Upper lobe of left lung (tissue), 4 donors: ENCODE measurements around the gene ST7.

ENCODE experiments used
- POLR2A ChIP-seq, 4 donors: fragments of 450-650 bp; IDR thresholded peaks; one replicate each; pipeline ENCODE4 v1.5.1; 2016 to 2017; ENCODE audit warnings: antibody characterized with exemption in 4 of 4, mild to moderate bottlenecking in 2 of 4
- POLR2AphosphoS5 ChIP-seq, 2 donors: sonication (generic); formaldehyde crosslinking; IDR thresholded peaks; one replicate each; pipeline ENCODE4 v1.5.1; 2017; ENCODE audit warnings: antibody characterized with exemption in 2 of 2
- TF ChIP-seq, protein P1 (sequence below), 6 experiments: fragments of 450-650 bp in 4 of 6; fragments of 200-600 bp in 2 of 6; sonication (generic) in 2 of 6; IDR thresholded peaks; one replicate each; pipeline ENCODE4 v1.5.1; 2016 to 2019; ENCODE audit warnings: antibody characterized with exemption in 6 of 6

DNA sequence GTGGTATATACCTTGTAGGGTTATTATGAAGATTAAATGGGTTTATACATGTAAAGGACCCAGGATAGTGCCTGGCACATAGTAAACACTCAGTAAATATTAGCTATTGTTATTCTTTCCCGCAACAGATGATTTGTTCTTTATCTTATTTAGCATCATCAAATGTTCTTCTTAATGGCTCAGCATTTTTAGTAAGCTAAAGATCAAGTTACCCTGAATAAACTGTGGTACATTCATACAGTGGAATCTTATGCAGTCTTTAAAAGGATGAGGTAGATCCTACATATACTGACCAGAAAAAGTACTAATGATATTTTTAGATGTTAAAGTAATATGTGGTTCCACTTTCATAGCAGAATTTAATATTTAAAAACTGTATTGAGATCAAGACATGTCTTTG lies 65.4 kb downstream of the ST7 start:
- TF ChIP-seq, protein P1, sequence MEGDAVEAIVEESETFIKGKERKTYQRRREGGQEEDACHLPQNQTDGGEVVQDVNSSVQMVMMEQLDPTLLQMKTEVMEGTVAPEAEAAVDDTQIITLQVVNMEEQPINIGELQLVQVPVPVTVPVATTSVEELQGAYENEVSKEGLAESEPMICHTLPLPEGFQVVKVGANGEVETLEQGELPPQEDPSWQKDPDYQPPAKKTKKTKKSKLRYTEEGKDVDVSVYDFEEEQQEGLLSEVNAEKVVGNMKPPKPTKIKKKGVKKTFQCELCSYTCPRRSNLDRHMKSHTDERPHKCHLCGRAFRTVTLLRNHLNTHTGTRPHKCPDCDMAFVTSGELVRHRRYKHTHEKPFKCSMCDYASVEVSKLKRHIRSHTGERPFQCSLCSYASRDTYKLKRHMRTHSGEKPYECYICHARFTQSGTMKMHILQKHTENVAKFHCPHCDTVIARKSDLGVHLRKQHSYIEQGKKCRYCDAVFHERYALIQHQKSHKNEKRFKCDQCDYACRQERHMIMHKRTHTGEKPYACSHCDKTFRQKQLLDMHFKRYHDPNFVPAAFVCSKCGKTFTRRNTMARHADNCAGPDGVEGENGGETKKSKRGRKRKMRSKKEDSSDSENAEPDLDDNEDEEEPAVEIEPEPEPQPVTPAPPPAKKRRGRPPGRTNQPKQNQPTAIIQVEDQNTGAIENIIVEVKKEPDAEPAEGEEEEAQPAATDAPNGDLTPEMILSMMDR (IDR thresholded peaks at IDR 0.05), result no peak
- TF ChIP-seq POLR2AphosphoS5 (IDR thresholded peaks at IDR 0.05), result no peak
- TF ChIP-seq POLR2A (IDR thresholded peaks at IDR 0.05), result no peak
